Measurements from ENCODE around the gene ZNF436.

ZNF436 gene

GRCh38 chr1:23369335-23370013, at the start of gene ZNF436:
ZNF436 (minus strand) TSS chr1:23369836; CDS start chr1:23368005, 1,831 bp downstream.
- DNase-seq, result peak; percentile 11 to 15

GRCh38 chr1:23419180-23419579, 49.5 kb upstream of the ZNF436 start:
- no peak for DNase-seq

GRCh38 chr1:23417570-23417969, 47.9 kb upstream of the ZNF436 start:
- no peak for DNase-seq

- DNase-seq, result no peak
These were observed 47.3 kb upstream of the ZNF436 start for GRCh38 chr1:23416964-23417363.

- DNase-seq, result no peak
These were observed 39.2 kb upstream of the ZNF436 start for GRCh38 chr1:23408797-23409290.

- no peak for DNase-seq
These were observed 37.5 kb upstream of the ZNF436 start for GRCh38 chr1:23407016-23407630.

- no peak for DNase-seq
These were observed 36.3 kb upstream of the ZNF436 start for GRCh38 chr1:23405946-23406345.

GRCh38 chr1:23403735-23404486, 34.3 kb upstream of the ZNF436 start:
- peak; percentile 88 to 91 for DNase-seq

GRCh38 chr1:23403355-23403734, 33.7 kb upstream of the ZNF436 start:
- no peak for DNase-seq

GRCh38 chr1:23403038-23403336, 33.4 kb upstream of the ZNF436 start:
- DNase-seq, result no peak

- DNase-seq, result no peak
These were observed 32.8 kb upstream of the ZNF436 start for GRCh38 chr1:23402286-23403037.

GRCh38 chr1:23401313-23401712, 31.7 kb upstream of the ZNF436 start:
- no peak for DNase-seq

GRCh38 chr1:23400324-23401114, 30.9 kb upstream of the ZNF436 start:
- DNase-seq, result no peak

GRCh38 chr1:23399229-23399628, 29.6 kb upstream of the ZNF436 start:
- DNase-seq, result no peak

- no peak for DNase-seq
These were observed 28.3 kb upstream of the ZNF436 start for GRCh38 chr1:23397908-23398307.

- no peak for DNase-seq
These were observed 26.7 kb upstream of the ZNF436 start for GRCh38 chr1:23396380-23396779.

GRCh38 chr1:23395849-23396248, 26.2 kb upstream of the ZNF436 start:
- DNase-seq, result no peak

GRCh38 chr1:23395154-23395724, 25.6 kb upstream of the ZNF436 start:
- DNase-seq, result no peak

- no peak for DNase-seq
These were observed 25.0 kb upstream of the ZNF436 start for GRCh38 chr1:23394684-23395083.

GRCh38 chr1:23394181-23394580, 24.5 kb upstream of the ZNF436 start:
- DNase-seq, result no peak

- no peak for DNase-seq
These were observed 24.1 kb upstream of the ZNF436 start for GRCh38 chr1:23393706-23394105.

Data from stimulated activated CD4-positive, alpha-beta T cell treated with anti-CD3 and anti-CD28 coated beads, Interleukin-2, amount 100 ng/mL, for 48 hours (primary cell).